Ishikawa (cell line): ENCODE measurements around the gene RBM41.

Experiments
- CEBPB ChIP-seq: IDR thresholded peaks from 2 replicates; pipeline ENCODE4 v1.6.1; 2012
- CREB1 ChIP-seq: IDR thresholded peaks from 2 replicates; pipeline ENCODE4 v1.6.1; 2012; ENCODE audit warnings: low read depth
- EGR1 ChIP-seq: IDR thresholded peaks from 2 replicates; pipeline ENCODE4 v1.6.1; 2012
- EP300 ChIP-seq: IDR thresholded peaks from 2 replicates; pipeline ENCODE4 v1.6.1; 2012; ENCODE audit warnings: borderline replicate concordance
- FOXM1 ChIP-seq: IDR thresholded peaks from 2 replicates; pipeline ENCODE4 v1.6.1; 2012; ENCODE audit warnings: low read depth, borderline replicate concordance
- MAX ChIP-seq: IDR thresholded peaks from 2 replicates; pipeline ENCODE4 v1.6.1; 2012
- NFIC ChIP-seq: IDR thresholded peaks from 2 replicates; pipeline ENCODE4 v1.6.1; 2012
- RAD21 ChIP-seq: IDR thresholded peaks from 2 replicates; pipeline ENCODE4 v1.6.1; 2012; ENCODE audit warnings: low read depth
- REST ChIP-seq: IDR thresholded peaks from 2 replicates; pipeline ENCODE4 v1.6.1; 2012; ENCODE audit warnings: low read depth, mild to moderate bottlenecking
- TAF1 ChIP-seq: IDR thresholded peaks from 2 replicates; pipeline ENCODE4 v1.6.1; 2012; ENCODE audit warnings: low read depth, mild to moderate bottlenecking
- TCF12 ChIP-seq: IDR thresholded peaks from 2 replicates; pipeline ENCODE4 v1.6.1; 2012; ENCODE audit warnings: low read depth
- TEAD4 ChIP-seq: IDR thresholded peaks from 2 replicates; pipeline ENCODE4 v1.6.1; 2012
- YY1 ChIP-seq: IDR thresholded peaks from 2 replicates; pipeline ENCODE4 v1.6.1; 2012; ENCODE audit warnings: low read depth
- ZBTB7A ChIP-seq: IDR thresholded peaks from 2 replicates; pipeline ENCODE4 v1.6.1; 2012; ENCODE audit warnings: low read depth
- TF ChIP-seq, protein P1 (sequence below): IDR thresholded peaks from 2 replicates; pipeline ENCODE4 v1.6.1; 2012

Gene RBM41

DNA sequence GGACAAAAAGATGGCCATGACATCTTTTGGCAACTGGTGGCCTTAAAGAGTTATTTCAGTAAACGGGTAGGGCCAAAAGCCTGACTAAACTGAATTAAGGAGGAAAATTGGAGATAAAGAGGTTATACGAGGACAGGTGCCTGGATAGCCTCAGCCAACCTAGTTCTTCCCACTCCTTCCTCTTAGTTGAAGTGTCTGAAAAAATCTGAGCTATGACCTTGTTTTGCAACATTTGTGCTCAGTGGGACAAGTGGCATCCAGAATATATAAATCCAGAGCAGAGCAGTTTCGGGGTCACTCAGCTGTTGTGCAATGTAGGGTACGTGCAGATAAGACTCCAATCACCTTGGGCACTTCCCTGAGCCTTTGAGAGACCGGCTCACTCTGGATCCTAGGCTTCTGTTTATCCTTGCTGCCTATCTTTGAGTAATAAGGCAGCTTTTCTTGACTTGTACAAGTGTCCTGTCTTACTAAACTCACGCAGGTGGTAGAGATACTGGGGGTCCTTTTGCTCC, 68.4 kb downstream of the RBM41 start:
- TF ChIP-seq YY1 (no peak), MAX (no peak), CEBPB (no peak), TAF1 (no peak), NFIC (no peak), CREB1 (no peak), RAD21 (no peak), EP300 (no peak)
- TF ChIP-seq, protein P1, sequence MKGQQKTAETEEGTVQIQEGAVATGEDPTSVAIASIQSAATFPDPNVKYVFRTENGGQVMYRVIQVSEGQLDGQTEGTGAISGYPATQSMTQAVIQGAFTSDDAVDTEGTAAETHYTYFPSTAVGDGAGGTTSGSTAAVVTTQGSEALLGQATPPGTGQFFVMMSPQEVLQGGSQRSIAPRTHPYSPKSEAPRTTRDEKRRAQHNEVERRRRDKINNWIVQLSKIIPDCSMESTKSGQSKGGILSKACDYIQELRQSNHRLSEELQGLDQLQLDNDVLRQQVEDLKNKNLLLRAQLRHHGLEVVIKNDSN, result no peak

DNA sequence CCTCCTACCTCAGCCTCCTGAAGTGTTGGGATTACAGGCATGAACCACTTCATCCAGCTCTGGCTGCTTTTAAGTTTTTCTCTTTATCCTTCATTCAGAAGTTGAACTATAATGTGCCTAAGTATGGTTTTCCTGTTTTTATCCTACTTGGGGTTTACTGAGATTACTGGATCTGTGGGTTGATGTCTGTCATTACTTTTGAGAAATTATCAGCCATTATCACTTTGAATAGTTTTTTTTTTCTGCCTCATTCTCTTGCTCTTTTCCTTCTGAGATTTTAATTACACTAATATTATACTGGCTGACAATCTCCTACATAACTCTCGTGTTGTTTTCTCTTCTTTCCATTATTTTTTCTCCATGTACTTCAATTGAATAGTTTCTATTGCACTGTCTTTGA, 71.0 kb downstream of the RBM41 start:
- no peak for TF ChIP-seq YY1
- TF ChIP-seq NFIC, result no peak
- TF ChIP-seq CEBPB, result no peak
- no peak for TF ChIP-seq ZBTB7A
- no peak for TF ChIP-seq FOXM1
- TF ChIP-seq MAX, result no peak
- TF ChIP-seq, protein P1, result no peak
- no peak for TF ChIP-seq EGR1
- TF ChIP-seq TAF1, result no peak
- TF ChIP-seq CREB1, result no peak
- TF ChIP-seq RAD21, result no peak
- no peak for TF ChIP-seq EP300
- TF ChIP-seq REST, result no peak
- TF ChIP-seq TCF12, result no peak
- no peak for TF ChIP-seq TEAD4

DNA sequence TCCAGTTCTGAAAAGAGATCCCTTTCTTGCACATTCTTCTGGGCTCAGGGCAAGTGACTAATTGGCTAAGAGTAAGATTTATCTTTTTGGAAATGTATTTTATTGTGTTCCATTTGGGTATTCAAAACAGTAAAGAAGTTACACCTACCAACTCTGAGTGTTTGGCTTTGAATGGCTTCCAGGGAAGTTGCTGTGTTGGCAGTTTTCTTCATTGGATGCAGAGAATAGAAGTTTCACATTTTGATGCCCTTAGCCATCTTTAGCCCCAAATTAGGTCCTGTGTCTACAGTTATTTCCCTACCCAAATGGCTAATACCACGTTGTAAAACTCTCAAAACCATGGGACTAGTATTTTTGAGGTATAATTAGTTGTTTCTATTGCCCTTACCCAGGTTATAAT, 88.9 kb downstream of the RBM41 start:
- TF ChIP-seq NFIC, result no peak
- no peak for TF ChIP-seq MAX
- TF ChIP-seq EP300, result no peak
- TF ChIP-seq CREB1, result no peak
- TF ChIP-seq CEBPB, result no peak
- no peak for TF ChIP-seq YY1
- TF ChIP-seq FOXM1, result no peak
- TF ChIP-seq, protein P1, result no peak
- no peak for TF ChIP-seq TCF12
- no peak for TF ChIP-seq ZBTB7A

- TF ChIP-seq CREB1 (no peak), RAD21 (peak; percentile 70)
Measured at GRCh38 chrX:107025545-107025944, 93.1 kb downstream of the RBM41 start.

DNA sequence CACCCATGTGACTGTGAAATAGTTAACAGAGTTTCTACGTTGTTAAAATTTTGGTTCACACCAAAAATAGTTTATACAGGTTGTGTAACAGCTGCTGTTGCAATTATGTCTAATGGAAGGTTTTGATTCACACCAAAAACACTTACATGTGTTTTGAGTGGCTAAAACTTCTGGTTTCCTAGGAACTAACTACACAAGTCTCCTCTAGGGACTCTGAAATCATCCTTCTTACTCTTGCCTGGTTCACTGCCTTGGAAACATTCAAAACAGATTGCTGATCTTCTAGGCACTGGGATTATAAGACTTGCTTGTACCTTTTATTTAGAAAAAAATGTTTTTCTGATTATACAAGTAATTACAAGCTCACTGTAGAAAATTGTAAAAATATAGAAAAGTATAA, 103.7 kb downstream of the RBM41 start:
- TF ChIP-seq MAX (no peak), ZBTB7A (no peak), TAF1 (no peak), NFIC (no peak), EP300 (no peak), EGR1 (no peak), YY1 (no peak), CEBPB (no peak), FOXM1 (no peak), RAD21 (no peak), CREB1 (no peak), TEAD4 (no peak), TCF12 (no peak), REST (no peak)
- TF ChIP-seq, protein P1, result no peak
